Trophoblast cell (in vitro differentiated cells and primary cell): ENCODE measurements around the gene NT5DC3.

ENCODE experiments used
- DNase-seq, 2 donors: peaks; one replicate each; pipeline ENCODE4 v3.0.0-alpha.2; 2016
- H2AFZ ChIP-seq: 2 replicates; pipeline ENCODE4 v1.6.1; 2013; ENCODE audit warnings: low read length, moderate library complexity, mild to moderate bottlenecking; ENCODE audit not compliant: insufficient read depth, poor library complexity
- H2AK5ac ChIP-seq: 2 replicates; pipeline ENCODE4 v1.6.1; 2013; ENCODE audit warnings: mild to moderate bottlenecking, low read length
- H2BK120ac ChIP-seq: 2 replicates; pipeline ENCODE4 v1.6.1; 2013; ENCODE audit warnings: low read length, mild to moderate bottlenecking, moderate library complexity; ENCODE audit not compliant: insufficient read depth, poor library complexity
- H2BK12ac ChIP-seq: 2 replicates; pipeline ENCODE4 v1.6.1; 2013; ENCODE audit warnings: mild to moderate bottlenecking, low read length, moderate library complexity
- H2BK5ac ChIP-seq: 2 replicates; pipeline ENCODE4 v1.6.1; 2013; ENCODE audit warnings: low read length, low read depth, moderate library complexity, mild to moderate bottlenecking; ENCODE audit not compliant: poor library complexity
- H3K14ac ChIP-seq: 2 replicates; pipeline ENCODE4 v1.6.1; 2013; ENCODE audit warnings: mild to moderate bottlenecking, low read length
- H3K18ac ChIP-seq: 2 replicates; pipeline ENCODE4 v1.6.1; 2013; ENCODE audit warnings: mild to moderate bottlenecking, low read length
- H3K23ac ChIP-seq: 2 replicates; pipeline ENCODE4 v1.6.1; 2013; ENCODE audit warnings: low read length
- H3K27ac ChIP-seq: 2 replicates; pipeline ENCODE4 v1.5.1; 2013; ENCODE audit warnings: low read depth, mild to moderate bottlenecking, inconsistent platforms, low read length, moderate library complexity
- H3K27me3 ChIP-seq: 2 replicates; pipeline ENCODE4 v1.6.1; 2013; ENCODE audit warnings: inconsistent platforms, mild to moderate bottlenecking, low read length, moderate library complexity; ENCODE audit not compliant: insufficient read depth
- H3K36me3 ChIP-seq, 2 experiments: 1 replicate in 1 of 2; 2 replicates in 1 of 2; pipeline ENCODE4 v1.6.1; 2013; ENCODE audit warnings: low read length in 2 of 2, mild to moderate bottlenecking in 2 of 2, moderate library complexity in 1 of 2; ENCODE audit not compliant: insufficient read depth in 2 of 2, control insufficient read depth in 1 of 2
- H3K4ac ChIP-seq: 2 replicates; pipeline ENCODE4 v1.6.1; 2013; ENCODE audit warnings: low read depth, mild to moderate bottlenecking, low read length, moderate library complexity
- H3K4me1 ChIP-seq, 2 experiments: 1 replicate in 1 of 2; 2 replicates in 1 of 2; pipeline ENCODE4 v1.6.1; 2013; ENCODE audit warnings: low read length in 2 of 2, mild to moderate bottlenecking in 2 of 2, moderate library complexity in 1 of 2; ENCODE audit not compliant: insufficient read depth in 2 of 2, control insufficient read depth in 1 of 2
- H3K4me2 ChIP-seq: 2 replicates; pipeline ENCODE4 v1.6.1; 2013; ENCODE audit warnings: inconsistent platforms, mild to moderate bottlenecking, low read length, moderate library complexity
- H3K4me3 ChIP-seq: 2 replicates; pipeline ENCODE4 v1.5.1; 2013; ENCODE audit warnings: mild to moderate bottlenecking, low read depth, low read length, inconsistent platforms
- H3K79me1 ChIP-seq: one replicate; pipeline ENCODE4 v1.6.1; 2013; ENCODE audit warnings: low read length
- H3K79me2 ChIP-seq: 2 replicates; pipeline ENCODE4 v1.6.1; 2013; ENCODE audit warnings: low read length, mild to moderate bottlenecking; ENCODE audit not compliant: control insufficient read depth, insufficient read depth, poor library complexity
- H3K9ac ChIP-seq: 2 replicates; pipeline ENCODE4 v1.6.1; 2013; ENCODE audit warnings: mild to moderate bottlenecking, low read length
- H3K9me3 ChIP-seq: 2 replicates; pipeline ENCODE4 v1.6.1; 2013; ENCODE audit warnings: low read depth, mild to moderate bottlenecking, control low read depth, inconsistent platforms, low read length; ENCODE audit not compliant: insufficient read depth
- H4K12ac ChIP-seq: 2 replicates; pipeline ENCODE4 v1.6.1; 2013; ENCODE audit warnings: low read depth, mild to moderate bottlenecking, low read length, moderate library complexity
- H4K8ac ChIP-seq: 2 replicates; pipeline ENCODE4 v1.6.1; 2013; ENCODE audit warnings: low read depth, mild to moderate bottlenecking, low read length, moderate library complexity
- H4K91ac ChIP-seq: one replicate; pipeline ENCODE4 v1.6.1; 2013; ENCODE audit warnings: low read depth, mild to moderate bottlenecking, low read length, moderate library complexity
- WGBS: extraction: QIAGEN DNeasy Blood & Tissue Kit; methylation state at CpG from one replicate; pipeline ENCODE4 v1.1.7; 2013; ENCODE audit warnings: missing lambda C conversion rate; ENCODE audit not compliant: insufficient read length, insufficient coverage; ENCODE audit errors: extremely low coverage; 5-methylcytosine and 5-hydroxymethylcytosine counted together

The NT5DC3 gene

GRCh38 chr12:103813426-103813825 is 27.6 kb downstream of the NT5DC3 start:
- H3K4me3 ChIP-seq: no peak overlapping the region
- no peak overlapping the region for H4K12ac ChIP-seq
- no peak overlapping the region for H3K4me2 ChIP-seq
- H4K8ac ChIP-seq: no peak overlapping the region
- no peak overlapping the region for H4K91ac ChIP-seq
- no peak overlapping the region for H3K14ac ChIP-seq
- H3K4me1 ChIP-seq: no peaks in the 10 kb centered on the region
- DNase-seq: no peak
- H2BK12ac ChIP-seq: no peak overlapping the region
- WGBS: no CpG with 5 or more reads among the region's 3 CpGs
- H2AK5ac ChIP-seq: no peak overlapping the region
- H3K4ac ChIP-seq: no peak overlapping the region
- no peak overlapping the region for H3K9ac ChIP-seq
- no peaks in the 10 kb centered on the region for H3K79me2 ChIP-seq
- H2AFZ ChIP-seq: no peak overlapping the region
- no peak overlapping the region for H3K18ac ChIP-seq
- no peak overlapping the region for H3K27ac ChIP-seq
- H3K27me3 ChIP-seq: no peaks in the 10 kb centered on the region
- no peak overlapping the region for H3K23ac ChIP-seq
- no peaks in the 10 kb centered on the region for H3K79me1 ChIP-seq
- peaks cover 0 to 9% of the 10 kb centered on the region in 2 experiments for H3K36me3 ChIP-seq
- H2BK120ac ChIP-seq: no peak overlapping the region
- no peak overlapping the region for H2BK5ac ChIP-seq
- no peaks in the 10 kb centered on the region for H3K9me3 ChIP-seq

- no peak for DNase-seq
- no peak overlapping the region for H3K23ac ChIP-seq
- H3K36me3 ChIP-seq: peaks cover 0 to 9% of the 10 kb centered on the region in 2 experiments
- no CpG with 5 or more reads among the region's 1 CpG for WGBS
- no peak overlapping the region for H3K4me2 ChIP-seq
- H3K4me3 ChIP-seq: no peak overlapping the region
- H2BK5ac ChIP-seq: no peak overlapping the region
- H3K14ac ChIP-seq: no peak overlapping the region
- no peak overlapping the region for H4K12ac ChIP-seq
- H3K79me2 ChIP-seq: no peaks in the 10 kb centered on the region
- no peak overlapping the region for H2BK120ac ChIP-seq
- H3K4ac ChIP-seq: no peak overlapping the region
- H4K91ac ChIP-seq: no peak overlapping the region
- no peak overlapping the region for H3K9ac ChIP-seq
- H4K8ac ChIP-seq: no peak overlapping the region
- H2BK12ac ChIP-seq: no peak overlapping the region
- no peaks in the 10 kb centered on the region for H3K9me3 ChIP-seq
- H3K4me1 ChIP-seq: no peaks in the 10 kb centered on the region
- no peaks in the 10 kb centered on the region for H3K79me1 ChIP-seq
- H2AK5ac ChIP-seq: no peak overlapping the region
- H3K27me3 ChIP-seq: no peaks in the 10 kb centered on the region
- no peak overlapping the region for H3K27ac ChIP-seq
- no peak overlapping the region for H2AFZ ChIP-seq
- H3K18ac ChIP-seq: no peak overlapping the region
Measured at GRCh38 chr12:103812789-103813188, 28.2 kb downstream of the NT5DC3 start.

GRCh38 chr12:103811791-103812190 is 29.2 kb downstream of the NT5DC3 start:
- H3K27ac ChIP-seq: no peak overlapping the region
- H2AK5ac ChIP-seq: no peak overlapping the region
- no peak overlapping the region for H3K4me2 ChIP-seq
- H3K79me1 ChIP-seq: no peaks in the 10 kb centered on the region
- H4K12ac ChIP-seq: no peak overlapping the region
- no peak overlapping the region for H2BK5ac ChIP-seq
- H3K23ac ChIP-seq: no peak overlapping the region
- no peak overlapping the region for H4K8ac ChIP-seq
- no peak overlapping the region for H2BK120ac ChIP-seq
- H3K14ac ChIP-seq: no peak overlapping the region
- no peaks in the 10 kb centered on the region for H3K79me2 ChIP-seq
- H2BK12ac ChIP-seq: no peak overlapping the region
- peaks cover 0 to 3% of the 10 kb centered on the region in 2 experiments for H3K4me1 ChIP-seq
- H3K9me3 ChIP-seq: no peaks in the 10 kb centered on the region
- H3K18ac ChIP-seq: no peak overlapping the region
- no peak overlapping the region for H3K4me3 ChIP-seq
- H3K9ac ChIP-seq: no peak overlapping the region
- H2AFZ ChIP-seq: no peak overlapping the region
- no CpG with 5 or more reads among the region's 6 CpGs for WGBS
- no peak for DNase-seq
- H3K36me3 ChIP-seq: peaks cover 0 to 9% of the 10 kb centered on the region in 2 experiments
- no peak overlapping the region for H3K4ac ChIP-seq
- no peak overlapping the region for H4K91ac ChIP-seq
- H3K27me3 ChIP-seq: no peaks in the 10 kb centered on the region

GRCh38 chr12:103810111-103810510 is 30.9 kb downstream of the NT5DC3 start:
- Histone ChIP-seq H2AFZ (no peak overlapping the region), H4K91ac (peak overlapping the region; percentile 14), H3K18ac (no peak overlapping the region), H3K27ac (no peak overlapping the region), H3K36me3 (peaks cover 0 to 9% of the 10 kb centered on the region in 2 experiments), H3K79me1 (peaks cover 1% of the 10 kb centered on the region), H3K79me2 (no peaks in the 10 kb centered on the region), H3K9ac (no peak overlapping the region), H3K23ac (no peak overlapping the region), H3K9me3 (no peaks in the 10 kb centered on the region), H4K12ac (no peak overlapping the region), H4K8ac (no peak overlapping the region), H3K14ac (no peak overlapping the region), H2BK12ac (no peak overlapping the region), H3K27me3 (no peaks in the 10 kb centered on the region), H2BK5ac (no peak overlapping the region), H3K4ac (no peak overlapping the region), H3K4me2 (no peak overlapping the region), H2AK5ac (no peak overlapping the region), H2BK120ac (no peak overlapping the region), H3K4me3 (no peak overlapping the region), H3K4me1 (peaks cover 4 to 7% of the 10 kb centered on the region in 2 experiments)
- DNase-seq: no peak
- WGBS: no CpG with 5 or more reads among the region's 5 CpGs
